ENCODE measurements around the gene THYN1.

DNA sequence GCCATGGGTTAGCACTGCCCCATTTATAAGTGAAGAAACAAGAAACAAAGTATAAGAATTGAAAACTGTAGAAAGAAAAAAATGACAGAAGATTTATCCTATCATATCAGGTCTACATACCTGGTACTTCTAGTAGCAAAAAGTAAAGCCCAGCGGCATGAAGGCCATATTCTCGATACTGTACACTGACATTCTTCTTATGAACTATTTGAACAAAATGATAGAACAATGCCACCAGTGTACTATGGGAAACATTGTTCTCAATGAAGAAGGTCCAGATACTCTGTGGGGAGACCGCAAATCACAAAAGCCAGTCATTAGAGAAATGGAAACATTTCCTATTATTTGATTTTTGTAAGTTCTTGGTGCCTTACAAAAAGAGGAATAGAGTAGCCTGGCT lies 36.3 kb downstream of the THYN1 start:
- TF ChIP-seq, protein P1, sequence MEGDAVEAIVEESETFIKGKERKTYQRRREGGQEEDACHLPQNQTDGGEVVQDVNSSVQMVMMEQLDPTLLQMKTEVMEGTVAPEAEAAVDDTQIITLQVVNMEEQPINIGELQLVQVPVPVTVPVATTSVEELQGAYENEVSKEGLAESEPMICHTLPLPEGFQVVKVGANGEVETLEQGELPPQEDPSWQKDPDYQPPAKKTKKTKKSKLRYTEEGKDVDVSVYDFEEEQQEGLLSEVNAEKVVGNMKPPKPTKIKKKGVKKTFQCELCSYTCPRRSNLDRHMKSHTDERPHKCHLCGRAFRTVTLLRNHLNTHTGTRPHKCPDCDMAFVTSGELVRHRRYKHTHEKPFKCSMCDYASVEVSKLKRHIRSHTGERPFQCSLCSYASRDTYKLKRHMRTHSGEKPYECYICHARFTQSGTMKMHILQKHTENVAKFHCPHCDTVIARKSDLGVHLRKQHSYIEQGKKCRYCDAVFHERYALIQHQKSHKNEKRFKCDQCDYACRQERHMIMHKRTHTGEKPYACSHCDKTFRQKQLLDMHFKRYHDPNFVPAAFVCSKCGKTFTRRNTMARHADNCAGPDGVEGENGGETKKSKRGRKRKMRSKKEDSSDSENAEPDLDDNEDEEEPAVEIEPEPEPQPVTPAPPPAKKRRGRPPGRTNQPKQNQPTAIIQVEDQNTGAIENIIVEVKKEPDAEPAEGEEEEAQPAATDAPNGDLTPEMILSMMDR (IDR thresholded peaks at IDR 0.05; ENCODE audit: low read depth, low read length), result no peak
- TF ChIP-seq POLR2A (IDR thresholded peaks at IDR 0.05; ENCODE audit: extremely low read depth, insufficient read length) (no peak), MYC (IDR thresholded peaks at IDR 0.05; ENCODE audit: low read depth, low read length) (no peak)
- TF ChIP-seq, protein P2, sequence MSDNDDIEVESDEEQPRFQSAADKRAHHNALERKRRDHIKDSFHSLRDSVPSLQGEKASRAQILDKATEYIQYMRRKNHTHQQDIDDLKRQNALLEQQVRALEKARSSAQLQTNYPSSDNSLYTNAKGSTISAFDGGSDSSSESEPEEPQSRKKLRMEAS (IDR thresholded peaks at IDR 0.05; ENCODE audit: low read depth, low read length), result no peak

All from NB4 (cell line).